T-helper 1 cell treated with Interleukin-12 subunit alpha and Interleukin-12 subunit beta and Interleukin-4 antibody, amounts not matched to agents 30 μg/mL and 1 μg/mL, for 36 hours (primary cell): ENCODE measurements around the gene ZNF316.

Source experiments
- H3K27ac Mint-ChIP-seq: one replicate; pipeline ENCODE4 v1.8.0; 2021; ENCODE audit warnings: mild to moderate bottlenecking, mixed read lengths
- H3K27me3 Mint-ChIP-seq: one replicate; pipeline ENCODE4 v1.8.0; 2021; ENCODE audit warnings: low read depth, mixed read lengths
- H3K36me3 Mint-ChIP-seq: one replicate; pipeline ENCODE4 v1.8.0; 2021; ENCODE audit warnings: low read depth, mixed read lengths
- H3K4me1 Mint-ChIP-seq: one replicate; pipeline ENCODE4 v1.8.0; 2021; ENCODE audit warnings: low read depth, mixed read lengths
- H3K4me3 Mint-ChIP-seq: one replicate; pipeline ENCODE4 v1.8.0; 2021; ENCODE audit warnings: mild to moderate bottlenecking, moderate library complexity, mixed read lengths
- H3K9me3 Mint-ChIP-seq: one replicate; pipeline ENCODE4 v1.8.0; 2021; ENCODE audit warnings: mixed read lengths

ZNF316 gene

GRCh38 chr7:6648066-6648814 lies 11.1 kb downstream of the ZNF316 start:
- Mint-ChIP-seq H3K36me3 (peaks cover 53% of the 10 kb centered on the region), H3K4me1 (no peaks in the 10 kb centered on the region), H3K27ac (no peak overlapping the region), H3K4me3 (no peak overlapping the region), H3K9me3 (peaks cover 14% of the 10 kb centered on the region), H3K27me3 (no peaks in the 10 kb centered on the region)

GRCh38 chr7:6648815-6649104 lies 11.6 kb downstream of the ZNF316 start:
- Mint-ChIP-seq H3K9me3 (peaks cover 14% of the 10 kb centered on the region), H3K27me3 (no peaks in the 10 kb centered on the region), H3K4me1 (no peaks in the 10 kb centered on the region), H3K27ac (no peak overlapping the region), H3K36me3 (peaks cover 51% of the 10 kb centered on the region), H3K4me3 (no peak overlapping the region)

GRCh38 chr7:6649241-6649961 lies 12.3 kb downstream of the ZNF316 start:
- H3K27me3 Mint-ChIP-seq, result no peaks in the 10 kb centered on the region
- H3K27ac Mint-ChIP-seq, result no peak overlapping the region
- peaks cover 51% of the 10 kb centered on the region for H3K36me3 Mint-ChIP-seq

GRCh38 chr7:6650086-6650485 lies 13.0 kb downstream of the ZNF316 start:
- Mint-ChIP-seq H3K4me1 (no peaks in the 10 kb centered on the region), H3K27ac (no peak overlapping the region), H3K27me3 (no peaks in the 10 kb centered on the region), H3K4me3 (no peak overlapping the region), H3K9me3 (peaks cover 17% of the 10 kb centered on the region), H3K36me3 (peaks cover 51% of the 10 kb centered on the region)

More at GRCh38 chr7:6649241-6649961, 12.3 kb downstream of the ZNF316 start:
- Mint-ChIP-seq H3K9me3 (peaks cover 14% of the 10 kb centered on the region), H3K4me3 (no peak overlapping the region), H3K4me1 (no peaks in the 10 kb centered on the region)

- Mint-ChIP-seq H3K27me3 (no peaks in the 10 kb centered on the region), H3K27ac (no peak overlapping the region), H3K4me3 (no peak overlapping the region), H3K36me3 (peaks cover 52% of the 10 kb centered on the region), H3K9me3 (peaks cover 22% of the 10 kb centered on the region), H3K4me1 (no peaks in the 10 kb centered on the region)
These were observed 13.4 kb downstream of the ZNF316 start for GRCh38 chr7:6650521-6651011.

GRCh38 chr7:6651851-6652445 lies 14.8 kb downstream of the ZNF316 start:
- peaks cover 22% of the 10 kb centered on the region for H3K9me3 Mint-ChIP-seq
- H3K27ac Mint-ChIP-seq, result no peak overlapping the region
- H3K36me3 Mint-ChIP-seq, result peaks cover 43% of the 10 kb centered on the region
- no peaks in the 10 kb centered on the region for H3K4me1 Mint-ChIP-seq
- H3K27me3 Mint-ChIP-seq, result no peaks in the 10 kb centered on the region
- no peak overlapping the region for H3K4me3 Mint-ChIP-seq

GRCh38 chr7:6652446-6653011 lies 15.4 kb downstream of the ZNF316 start:
- H3K9me3 Mint-ChIP-seq, result peaks cover 22% of the 10 kb centered on the region
- H3K4me3 Mint-ChIP-seq, result no peak overlapping the region
- H3K27ac Mint-ChIP-seq, result no peak overlapping the region
- no peaks in the 10 kb centered on the region for H3K27me3 Mint-ChIP-seq
- no peaks in the 10 kb centered on the region for H3K4me1 Mint-ChIP-seq
- H3K36me3 Mint-ChIP-seq, result peaks cover 40% of the 10 kb centered on the region

GRCh38 chr7:6653071-6654003 lies 16.2 kb downstream of the ZNF316 start:
- Mint-ChIP-seq H3K36me3 (peaks cover 34% of the 10 kb centered on the region), H3K4me1 (no peaks in the 10 kb centered on the region), H3K4me3 (no peak overlapping the region), H3K27ac (no peak overlapping the region), H3K27me3 (no peaks in the 10 kb centered on the region), H3K9me3 (peaks cover 22% of the 10 kb centered on the region)

GRCh38 chr7:6654113-6654841 lies 17.2 kb downstream of the ZNF316 start:
- H3K9me3 Mint-ChIP-seq, result peaks cover 22% of the 10 kb centered on the region
- peaks cover 29% of the 10 kb centered on the region for H3K36me3 Mint-ChIP-seq
- no peak overlapping the region for H3K27ac Mint-ChIP-seq
- H3K4me3 Mint-ChIP-seq, result no peak overlapping the region
- H3K4me1 Mint-ChIP-seq, result no peaks in the 10 kb centered on the region
- no peaks in the 10 kb centered on the region for H3K27me3 Mint-ChIP-seq

- Mint-ChIP-seq H3K4me3 (no peak overlapping the region), H3K4me1 (no peaks in the 10 kb centered on the region), H3K27ac (no peak overlapping the region), H3K36me3 (peaks cover 24% of the 10 kb centered on the region), H3K9me3 (peaks cover 20% of the 10 kb centered on the region), H3K27me3 (no peaks in the 10 kb centered on the region)
These were observed 17.9 kb downstream of the ZNF316 start for GRCh38 chr7:6654842-6655610.

GRCh38 chr7:6655636-6656385 lies 18.7 kb downstream of the ZNF316 start:
- no peak overlapping the region for H3K27ac Mint-ChIP-seq
- peaks cover 16% of the 10 kb centered on the region for H3K36me3 Mint-ChIP-seq
- H3K27me3 Mint-ChIP-seq, result no peaks in the 10 kb centered on the region
- peaks cover 13% of the 10 kb centered on the region for H3K9me3 Mint-ChIP-seq
- H3K4me3 Mint-ChIP-seq, result no peak overlapping the region
- no peaks in the 10 kb centered on the region for H3K4me1 Mint-ChIP-seq

- H3K27ac Mint-ChIP-seq, result no peak overlapping the region
- peaks cover 11% of the 10 kb centered on the region for H3K36me3 Mint-ChIP-seq
- H3K9me3 Mint-ChIP-seq, result peaks cover 8% of the 10 kb centered on the region
- no peaks in the 10 kb centered on the region for H3K4me1 Mint-ChIP-seq
- peaks cover 3% of the 10 kb centered on the region for H3K27me3 Mint-ChIP-seq
- H3K4me3 Mint-ChIP-seq, result no peak overlapping the region
These were observed 19.3 kb downstream of the ZNF316 start for GRCh38 chr7:6656413-6656812.
